ENCODE measurements around the gene NPM3. TPM values are rescaled to one million over a fixed set of nuclear protein-coding genes. Genes with fewer than 3 reads are reported as not detected.

The NPM3 gene
- total and polyA plus RNA-seq, 2 experiments from 2014 or later = 2.9 to 69.6 TPM

GRCh38 chr10:101781655-101781983, 1.6 kb downstream of the NPM3 start:
- in situ Hi-C loops (cut with MboI) = loop anchor here (10.0 kb wide), 1 partner anchor 177 kb away; no protein-coding TSS in a partner anchor
- Histone ChIP-seq H3K4me3 (no peak overlapping the region), H4K20me1 (ENCODE audit: insufficient read depth) (no peaks in the 10 kb centered on the region), H3K36me3 (ENCODE audit: low read depth) (peaks cover 21% of the 10 kb centered on the region), H3K27ac (no peak overlapping the region), H3K9ac (no peak overlapping the region), H3F3A (ENCODE audit: insufficient read depth) (peaks cover 39% of the 10 kb centered on the region), H3K79me2 (ENCODE audit: insufficient read depth) (peaks cover 20% of the 10 kb centered on the region; the same call in 1 of the 2 replicates), H3K9me2 (ENCODE audit: insufficient read depth) (no peaks in the 10 kb centered on the region), H3K4me2 (ENCODE audit: unreplicated experiment) (no peak overlapping the region), H2AFZ (no peak overlapping the region), H3K4me1 (ENCODE audit: insufficient read depth) (peaks cover 8% of the 10 kb centered on the region; the same call in 1 of the 2 replicates), H3K9me3 (ENCODE audit: low read depth) (no peaks in the 10 kb centered on the region), H3K27me3 (replicated peaks; ENCODE audit: insufficient read depth) (no peaks in the 10 kb centered on the region)
- TF ChIP-seq EZH2 (IDR thresholded peaks at IDR 0.05; ENCODE audit: insufficient read depth, poor library complexity, severe bottlenecking) = no peak
- no peak for TF ChIP-seq EZH2phosphoT487 (IDR thresholded peaks at IDR 0.05; ENCODE audit: insufficient read depth, low read depth)
- DNase-seq = no peak
- 80 to 84% methylated on average over 7 of the region's 7 CpGs for WGBS, 2 experiments (ENCODE audit: low coverage in 1 of 2, low lambda C conversion rate in 2 of 2, missing lambda C conversion rate in 2 of 2)

- Histone ChIP-seq H3K9me2 (ENCODE audit: insufficient read depth) (no peaks in the 10 kb centered on the region), H3K9me3 (ENCODE audit: low read depth) (no peaks in the 10 kb centered on the region), H3K79me2 (ENCODE audit: insufficient read depth) (0 out of 2 replicates have a peak, but pooled peaks cover 15% of the 10 kb centered on the region), H3K36me3 (ENCODE audit: low read depth) (peaks cover 17% of the 10 kb centered on the region), H4K20me1 (ENCODE audit: insufficient read depth) (no peaks in the 10 kb centered on the region), H3K27me3 (replicated peaks; ENCODE audit: insufficient read depth) (no peaks in the 10 kb centered on the region), H3F3A (ENCODE audit: insufficient read depth) (peaks cover 33% of the 10 kb centered on the region), H3K9ac (no peak overlapping the region), H3K27ac (no peak overlapping the region), H3K4me1 (ENCODE audit: insufficient read depth) (peaks cover 8% of the 10 kb centered on the region; the same call in 1 of the 2 replicates), H3K4me2 (ENCODE audit: unreplicated experiment) (no peak overlapping the region), H3K4me3 (no peak overlapping the region), H2AFZ (no peak overlapping the region)
- TF ChIP-seq EZH2 (IDR thresholded peaks at IDR 0.05; ENCODE audit: insufficient read depth, poor library complexity, severe bottlenecking) (no peak), EZH2phosphoT487 (IDR thresholded peaks at IDR 0.05; ENCODE audit: insufficient read depth, low read depth) (no peak)
- WGBS, 2 experiments (ENCODE audit: low coverage in 1 of 2, low lambda C conversion rate in 2 of 2, missing lambda C conversion rate in 2 of 2) = 64 to 69% methylated on average over 14 of the region's 14 CpGs
- DNase-seq = peak; percentile 79
- in situ Hi-C loops (cut with MboI) = loop anchor here (10.0 kb wide), 1 partner anchor 176 kb away; no protein-coding TSS in a partner anchor
Measured at GRCh38 chr10:101780818-101781654, 2.2 kb downstream of the NPM3 start.

GRCh38 chr10:101780187-101780817, 2.9 kb downstream of the NPM3 start:
- DNase-seq = no peak
- Histone ChIP-seq H3K79me2 (ENCODE audit: insufficient read depth) (0 out of 2 replicates have a peak, but pooled peaks cover 8% of the 10 kb centered on the region), H3K27ac (no peak overlapping the region), H3K9me2 (ENCODE audit: insufficient read depth) (no peaks in the 10 kb centered on the region), H3K4me3 (peak overlapping the region; percentile 54), H4K20me1 (ENCODE audit: insufficient read depth) (no peaks in the 10 kb centered on the region), H3K36me3 (ENCODE audit: low read depth) (peaks cover 10% of the 10 kb centered on the region; the same call in 1 of the 2 replicates), H3F3A (ENCODE audit: insufficient read depth) (peaks cover 26% of the 10 kb centered on the region), H3K4me2 (ENCODE audit: unreplicated experiment) (peak overlapping the region; percentile 54), H3K4me1 (ENCODE audit: insufficient read depth) (peaks cover 8% of the 10 kb centered on the region; the same call in 1 of the 2 replicates), H3K27me3 (replicated peaks; ENCODE audit: insufficient read depth) (peaks cover 1% of the 10 kb centered on the region; the same call in 1 of the 2 replicates), H2AFZ (0 out of 2 replicates have a peak overlapping the region, but pooled peaks have one; percentile 45), H3K9me3 (ENCODE audit: low read depth) (no peaks in the 10 kb centered on the region), H3K9ac (no peak overlapping the region)
- in situ Hi-C loops (cut with MboI) = loop anchor here (10.0 kb wide), 1 partner anchor 176 kb away; no protein-coding TSS in a partner anchor
- TF ChIP-seq EZH2phosphoT487 (IDR thresholded peaks at IDR 0.05; ENCODE audit: insufficient read depth, low read depth) (no peak), EZH2 (IDR thresholded peaks at IDR 0.05; ENCODE audit: insufficient read depth, poor library complexity, severe bottlenecking) (no peak)
- WGBS, 2 experiments (ENCODE audit: low coverage in 1 of 2, low lambda C conversion rate in 2 of 2, missing lambda C conversion rate in 2 of 2) = 29 to 32% methylated on average over 15 to 17 of the region's 17 CpGs

- Histone ChIP-seq H3K36me3 (ENCODE audit: low read depth) (peaks cover 3% of the 10 kb centered on the region; the same call in 1 of the 2 replicates), H3K9me2 (ENCODE audit: insufficient read depth) (no peaks in the 10 kb centered on the region), H3K27me3 (replicated peaks; ENCODE audit: insufficient read depth) (peaks cover 8% of the 10 kb centered on the region), H3K9ac (no peak overlapping the region), H4K20me1 (ENCODE audit: insufficient read depth) (no peaks in the 10 kb centered on the region), H3K4me3 (peak overlapping the region; percentile 54), H3K79me2 (ENCODE audit: insufficient read depth) (0 out of 2 replicates have a peak, but pooled peaks cover 1% of the 10 kb centered on the region), H3K27ac (no peak overlapping the region), H2AFZ (peak overlapping the region; percentile 45), H3K4me1 (ENCODE audit: insufficient read depth) (peaks cover 8% of the 10 kb centered on the region; the same call in 1 of the 2 replicates), H3F3A (ENCODE audit: insufficient read depth) (peaks cover 19% of the 10 kb centered on the region), H3K4me2 (ENCODE audit: unreplicated experiment) (peak overlapping the region; percentile 54), H3K9me3 (ENCODE audit: low read depth) (no peaks in the 10 kb centered on the region)
- TF ChIP-seq EZH2phosphoT487 (IDR thresholded peaks at IDR 0.05; ENCODE audit: insufficient read depth, low read depth) = no peak
- peak; percentile 51 for TF ChIP-seq EZH2 (IDR thresholded peaks at IDR 0.05; ENCODE audit: insufficient read depth, poor library complexity, severe bottlenecking)
- in situ Hi-C loops (cut with MboI) = loop anchor here (10.0 kb wide), 1 partner anchor 175 kb away; no protein-coding TSS in a partner anchor
- 2 to 4% methylated on average over 44 to 47 of the region's 51 CpGs for WGBS, 2 experiments (ENCODE audit: low coverage in 1 of 2, low lambda C conversion rate in 2 of 2, missing lambda C conversion rate in 2 of 2)
- peak; percentile 81 for DNase-seq
Measured at GRCh38 chr10:101779544-101780186, 3.6 kb downstream of the NPM3 start.

All from GM23248 (cell line).